Immature natural killer cell (primary cell): ENCODE results near the gene MARCHF10. TPM values are rescaled to one million over a fixed set of nuclear protein-coding genes. Genes with fewer than 3 reads are reported as not detected.
"Not testable (repeated sequence)": the region's sequence is repeated elsewhere in the genome, so short reads cannot be mapped to it uniquely, and the experiment has no call there.

Experiments
- DNase-seq, 3 donors: peaks; one replicate each; pipeline ENCODE4 v3.0.0; 2022; ENCODE audit warnings: mixed read lengths in 1 of 3
- H3K27ac Mint-ChIP-seq, 6 donors: one replicate each; pipeline ENCODE4 v1.8.0; 2020; ENCODE audit warnings: mixed read lengths in 6 of 6, mild to moderate bottlenecking in 5 of 6, inconsistent platforms in 4 of 6, moderate library complexity in 3 of 6
- H3K27me3 Mint-ChIP-seq, 3 donors: one replicate each; pipeline ENCODE4 v1.8.0; 2020 to 2021; ENCODE audit warnings: low read depth in 3 of 3, mild to moderate bottlenecking in 3 of 3, mixed read lengths in 3 of 3, moderate library complexity in 3 of 3, inconsistent platforms in 1 of 3
- H3K36me3 Mint-ChIP-seq, 3 donors: one replicate each; pipeline ENCODE4 v1.8.0; 2020; ENCODE audit warnings: mixed read lengths in 3 of 3, inconsistent platforms in 2 of 3, mild to moderate bottlenecking in 2 of 3
- H3K4me1 Mint-ChIP-seq, 2 donors: one replicate each; pipeline ENCODE4 v1.8.0; 2020; ENCODE audit warnings: inconsistent platforms in 2 of 2, mild to moderate bottlenecking in 2 of 2, mixed read lengths in 2 of 2, moderate library complexity in 1 of 2
- H3K4me3 Mint-ChIP-seq, 5 donors: one replicate each; pipeline ENCODE4 v1.8.0; 2020; ENCODE audit warnings: mild to moderate bottlenecking in 5 of 5, mixed read lengths in 5 of 5, inconsistent platforms in 3 of 5, moderate library complexity in 3 of 5
- H3K9me3 Mint-ChIP-seq, 6 donors: one replicate each; pipeline ENCODE4 v1.8.0; 2020; ENCODE audit warnings: mild to moderate bottlenecking in 6 of 6, mixed read lengths in 6 of 6, inconsistent platforms in 4 of 6, moderate library complexity in 3 of 6
- polyA plus RNA-seq, 3 donors: library from polyadenylated mRNA; unstranded; fragments of 300-500 nt; fragmentation: Illumina TruSeq; gene quantifications; one replicate each; pipeline ENCODE4 v1.2.3, GENCODE V29; 2021

MARCHF10 gene
- polyA plus RNA-seq, 3 donors from 2014 or later = 1.8 to 2.1 (median 2.0) TPM

GRCh38 chr17:62696256-62696655 lies 111.9 kb downstream of the MARCHF10 start:
- Mint-ChIP-seq H3K9me3 (no peaks in the 10 kb centered on the region), H3K36me3 (no peaks in the 10 kb centered on the region), H3K4me3 (no peak overlapping the region), H3K27me3 (peaks cover 0 to 3% (median 2%) of the 10 kb centered on the region in 3 donors), H3K27ac (no peak overlapping the region), H3K4me1 (no peaks in the 10 kb centered on the region)
- no peak for DNase-seq

GRCh38 chr17:62695093-62695738 lies 112.9 kb downstream of the MARCHF10 start:
- not testable (repeated sequence) for H3K4me3 Mint-ChIP-seq, H3K4me1 Mint-ChIP-seq, DNase-seq, H3K27ac Mint-ChIP-seq, H3K27me3 Mint-ChIP-seq, H3K36me3 Mint-ChIP-seq, H3K9me3 Mint-ChIP-seq

GRCh38 chr17:62693616-62694409 lies 114.3 kb downstream of the MARCHF10 start:
- peaks cover 0 to 2% (median 1%) of the 10 kb centered on the region in 3 donors for H3K27me3 Mint-ChIP-seq
- DNase-seq = no peak
- H3K27ac Mint-ChIP-seq = peak overlapping the region in 1 of 6 donors; percentile 33
- H3K4me1 Mint-ChIP-seq = no peaks in the 10 kb centered on the region
- no peak overlapping the region for H3K4me3 Mint-ChIP-seq
- no peaks in the 10 kb centered on the region for H3K36me3 Mint-ChIP-seq
- H3K9me3 Mint-ChIP-seq = no peaks in the 10 kb centered on the region

- DNase-seq = no peak
- no peaks in the 10 kb centered on the region for H3K4me1 Mint-ChIP-seq
- no peaks in the 10 kb centered on the region for H3K9me3 Mint-ChIP-seq
- no peaks in the 10 kb centered on the region for H3K36me3 Mint-ChIP-seq
- no peak overlapping the region for H3K27ac Mint-ChIP-seq
- no peak overlapping the region for H3K4me3 Mint-ChIP-seq
- peaks cover 0 to 2% (median 1%) of the 10 kb centered on the region in 3 donors for H3K27me3 Mint-ChIP-seq
Observed at GRCh38 chr17:62692721-62693431, 115.2 kb downstream of the MARCHF10 start.

- DNase-seq = no peak
- no peaks in the 10 kb centered on the region for H3K36me3 Mint-ChIP-seq
- H3K4me1 Mint-ChIP-seq = no peaks in the 10 kb centered on the region
- no peak overlapping the region for H3K4me3 Mint-ChIP-seq
- no peaks in the 10 kb centered on the region for H3K9me3 Mint-ChIP-seq
- peaks cover 0 to 2% (median 1%) of the 10 kb centered on the region in 3 donors for H3K27me3 Mint-ChIP-seq
- no peak overlapping the region for H3K27ac Mint-ChIP-seq
Observed at GRCh38 chr17:62692159-62692651, 115.9 kb downstream of the MARCHF10 start.

GRCh38 chr17:62691589-62691915 lies 116.6 kb downstream of the MARCHF10 start:
- H3K36me3 Mint-ChIP-seq, H3K27ac Mint-ChIP-seq, DNase-seq, H3K4me1 Mint-ChIP-seq, H3K9me3 Mint-ChIP-seq, H3K4me3 Mint-ChIP-seq, H3K27me3 Mint-ChIP-seq: not testable (repeated sequence)

GRCh38 chr17:62690168-62690897 lies 117.8 kb downstream of the MARCHF10 start:
- H3K4me1 Mint-ChIP-seq = no peaks in the 10 kb centered on the region
- no peaks in the 10 kb centered on the region for H3K36me3 Mint-ChIP-seq
- H3K9me3 Mint-ChIP-seq = no peaks in the 10 kb centered on the region
- no peak overlapping the region for H3K27ac Mint-ChIP-seq
- no peak for DNase-seq
- H3K4me3 Mint-ChIP-seq = no peak overlapping the region
- H3K27me3 Mint-ChIP-seq = peaks cover 1 to 3% (median 1%) of the 10 kb centered on the region in 3 donors

GRCh38 chr17:62689441-62690167 lies 118.5 kb downstream of the MARCHF10 start:
- H3K9me3 Mint-ChIP-seq = no peaks in the 10 kb centered on the region
- H3K36me3 Mint-ChIP-seq = no peaks in the 10 kb centered on the region
- no peak overlapping the region for H3K4me3 Mint-ChIP-seq
- H3K27me3 Mint-ChIP-seq = peaks cover 1 to 3% (median 1%) of the 10 kb centered on the region in 3 donors
- DNase-seq = no peak
- no peaks in the 10 kb centered on the region for H3K4me1 Mint-ChIP-seq
- no peak overlapping the region for H3K27ac Mint-ChIP-seq

GRCh38 chr17:62688398-62689160 lies 119.5 kb downstream of the MARCHF10 start:
- no peak overlapping the region for H3K27ac Mint-ChIP-seq
- no peak overlapping the region for H3K4me3 Mint-ChIP-seq
- peaks cover 1 to 3% (median 1%) of the 10 kb centered on the region in 3 donors for H3K27me3 Mint-ChIP-seq
- no peak for DNase-seq
- no peaks in the 10 kb centered on the region for H3K4me1 Mint-ChIP-seq
- H3K9me3 Mint-ChIP-seq = no peaks in the 10 kb centered on the region
- no peaks in the 10 kb centered on the region for H3K36me3 Mint-ChIP-seq

- Mint-ChIP-seq H3K9me3 (no peaks in the 10 kb centered on the region), H3K4me3 (no peak overlapping the region), H3K4me1 (no peaks in the 10 kb centered on the region), H3K27ac (no peak overlapping the region), H3K27me3 (peaks cover 1 to 3% (median 1%) of the 10 kb centered on the region in 3 donors), H3K36me3 (no peaks in the 10 kb centered on the region)
- no peak for DNase-seq
Observed at GRCh38 chr17:62687997-62688396, 120.1 kb downstream of the MARCHF10 start.

- H3K27me3 Mint-ChIP-seq = peaks cover 1 to 3% (median 1%) of the 10 kb centered on the region in 3 donors
- H3K4me3 Mint-ChIP-seq = no peak overlapping the region
- no peaks in the 10 kb centered on the region for H3K9me3 Mint-ChIP-seq
- no peak overlapping the region for H3K27ac Mint-ChIP-seq
- H3K36me3 Mint-ChIP-seq = no peaks in the 10 kb centered on the region
- no peak for DNase-seq
- H3K4me1 Mint-ChIP-seq = no peaks in the 10 kb centered on the region
Observed at GRCh38 chr17:62684179-62684578, 123.9 kb downstream of the MARCHF10 start.

GRCh38 chr17:62681939-62682381 lies 126.2 kb downstream of the MARCHF10 start:
- no peak for DNase-seq
- no peak overlapping the region for H3K27ac Mint-ChIP-seq
- no peak overlapping the region for H3K4me3 Mint-ChIP-seq
- no peaks in the 10 kb centered on the region for H3K4me1 Mint-ChIP-seq
- H3K9me3 Mint-ChIP-seq = no peaks in the 10 kb centered on the region
- H3K27me3 Mint-ChIP-seq = peaks cover 0 to 3% (median 1%) of the 10 kb centered on the region in 3 donors
- no peaks in the 10 kb centered on the region for H3K36me3 Mint-ChIP-seq
